ENCODE data around the gene UBE2J1.
"Not testable (repeated sequence)": the region's sequence is repeated elsewhere in the genome, so short reads cannot be mapped to it uniquely, and the experiment has no call there.

UBE2J1 gene

DNA sequence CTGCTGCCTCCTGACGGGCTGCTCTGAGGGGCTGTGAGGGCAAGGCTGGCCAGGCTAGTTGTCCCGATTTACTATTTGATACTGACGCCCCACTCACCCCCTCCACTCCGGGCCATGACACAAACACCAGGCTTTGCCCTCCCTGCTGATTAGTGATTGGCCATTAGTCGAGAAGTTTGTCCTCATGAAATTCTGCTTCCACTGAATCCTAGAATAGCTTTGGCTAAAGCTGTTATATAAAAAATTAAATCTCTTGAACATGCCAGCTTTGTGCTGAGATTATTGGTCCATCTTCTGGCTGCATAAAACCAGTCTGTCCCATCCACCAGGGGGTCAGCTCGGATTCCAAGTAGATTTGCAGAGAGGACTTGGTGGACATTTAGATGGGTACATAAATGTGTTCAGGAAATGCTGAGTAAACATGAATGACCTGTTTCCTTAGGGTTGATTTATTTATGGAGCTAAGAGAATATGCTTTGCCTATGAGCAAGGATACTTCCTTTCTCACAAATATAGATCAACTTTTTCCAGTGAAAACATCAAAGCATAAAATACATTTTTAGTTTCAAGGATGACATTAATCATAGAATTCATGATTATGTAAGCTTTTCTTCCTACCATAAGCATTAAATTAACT is 37.2 kb downstream of the UBE2J1 start, which contains the start of gene GABRR2:
GABRR2 (minus strand) TSS at position 51 of the 637 bp plus-strand sequence. CDS start 134 bp downstream, outside the sequence.
- no peak for DNase-seq

GRCh38 chr6:89314692-89315091 is 37.8 kb downstream of the UBE2J1 start:
- DNase-seq: no peak

GRCh38 chr6:89313006-89313405 is 39.5 kb downstream of the UBE2J1 start:
- DNase-seq: no peak

DNA sequence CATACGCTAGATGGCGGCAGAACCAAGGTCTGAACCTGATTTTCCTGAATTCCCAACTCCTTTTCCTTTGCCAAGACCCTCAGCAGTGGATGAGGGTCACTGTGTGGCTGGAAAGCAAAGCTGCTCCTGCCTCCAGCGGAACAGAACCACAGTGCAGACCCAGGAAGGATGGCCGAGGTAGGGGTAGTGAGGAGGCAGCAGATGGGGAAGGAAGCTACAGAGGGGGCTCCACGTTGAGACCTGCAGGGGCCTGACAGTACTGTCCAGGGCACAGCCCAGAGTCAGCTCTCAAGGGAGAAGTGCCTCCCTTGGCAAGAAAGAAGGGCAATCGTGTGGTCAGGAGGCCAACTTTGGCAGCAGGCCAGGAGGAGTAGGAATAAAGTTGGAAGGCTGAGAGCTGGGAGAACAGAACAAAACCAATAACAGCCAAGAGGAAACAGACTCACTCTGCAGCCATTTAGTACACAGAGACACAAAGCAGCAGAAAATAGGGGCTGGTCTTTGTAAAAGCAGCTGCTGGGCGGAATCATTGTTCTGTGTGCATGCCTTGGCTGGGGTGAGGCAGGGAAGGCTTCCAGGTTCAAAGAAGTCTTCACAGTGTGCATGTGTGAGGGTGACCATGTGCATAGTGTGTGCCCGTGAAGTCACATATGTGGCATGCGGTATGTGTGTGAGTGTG is 40.5 kb downstream of the UBE2J1 start:
- DNase-seq: no peak

DNA sequence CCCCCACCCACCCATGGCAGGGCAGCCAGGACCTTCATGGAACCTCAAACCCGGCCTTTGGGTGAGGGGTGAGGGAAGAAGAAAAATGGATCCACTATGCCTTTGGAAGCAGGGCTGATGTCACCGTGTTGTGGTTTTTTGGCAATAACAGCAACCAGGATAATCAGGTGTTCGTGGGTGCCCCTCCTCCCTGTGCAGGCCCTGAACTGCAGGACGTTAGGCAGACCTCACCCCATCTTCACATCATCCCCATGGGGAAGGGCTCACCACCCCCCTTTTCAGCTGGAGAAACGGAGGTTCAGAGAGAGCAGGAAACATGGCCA is 41.0 kb downstream of the UBE2J1 start:
- no peak for DNase-seq

DNA sequence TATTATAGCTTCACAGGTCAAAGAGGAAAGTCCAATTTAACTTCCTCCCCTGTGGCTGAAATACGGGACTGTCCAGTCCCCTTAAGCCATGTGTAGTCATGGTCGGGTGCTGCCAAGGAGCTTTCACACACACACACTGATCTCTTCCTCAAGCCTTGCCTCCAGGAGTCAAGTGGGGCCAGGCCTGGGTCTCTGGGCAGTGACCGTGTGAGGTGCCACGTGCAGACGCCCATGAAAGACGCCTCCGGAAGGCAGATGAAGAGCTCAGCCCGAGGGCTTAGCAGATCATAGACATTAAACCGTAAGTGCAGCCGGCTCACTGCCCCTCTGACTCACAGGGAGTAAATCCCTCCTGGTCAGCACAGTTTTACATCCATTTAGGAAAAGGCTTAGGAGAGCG is 41.6 kb downstream of the UBE2J1 start:
- no peak for DNase-seq

DNA sequence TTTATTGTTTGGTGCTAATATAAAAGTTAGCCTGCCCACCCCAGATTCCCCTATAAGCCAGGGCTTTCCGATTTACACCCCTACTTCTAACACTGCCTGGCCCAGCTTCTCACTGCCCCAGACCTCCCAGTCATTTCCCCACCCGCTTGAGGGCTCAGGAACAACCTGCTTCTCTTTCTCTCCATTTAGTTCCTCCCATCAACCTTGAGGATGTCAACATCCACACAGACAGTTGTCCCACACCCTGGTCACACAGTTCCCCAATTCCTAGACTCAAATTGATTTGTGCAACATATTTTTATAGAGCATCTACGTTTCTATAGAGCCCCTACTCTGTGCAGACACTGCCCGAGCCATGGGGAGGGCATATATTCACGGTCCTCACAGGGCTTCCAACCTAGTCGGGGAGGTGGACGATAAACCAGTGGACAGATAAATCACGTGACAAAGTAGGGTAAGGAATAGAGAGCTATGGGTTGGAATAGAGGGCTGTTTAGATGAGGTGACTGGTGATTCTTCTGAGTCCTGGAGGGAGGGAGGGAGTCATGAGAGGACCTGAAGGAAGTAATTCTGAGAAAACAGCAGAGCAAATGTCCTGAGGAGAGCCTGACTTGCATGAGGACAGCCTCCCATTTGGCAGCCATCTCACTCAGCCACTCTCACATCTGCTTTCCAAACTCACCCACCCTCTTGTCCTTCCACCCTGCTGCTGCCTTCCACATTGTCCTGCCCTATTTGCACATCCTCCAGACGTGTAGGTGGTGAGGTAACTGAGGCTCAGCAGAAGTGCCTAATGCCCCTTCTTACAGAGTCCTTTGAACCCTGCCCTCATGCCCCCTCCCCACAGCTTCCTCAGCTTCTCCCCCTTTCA is 43.8 kb downstream of the UBE2J1 start:
- DNase-seq: no peak

GRCh38 chr6:89304517-89304916 is 48.0 kb downstream of the UBE2J1 start:
- not testable (repeated sequence) for DNase-seq

- no peak for DNase-seq
Measured at GRCh38 chr6:89302936-89303335, 49.6 kb downstream of the UBE2J1 start.

DNA sequence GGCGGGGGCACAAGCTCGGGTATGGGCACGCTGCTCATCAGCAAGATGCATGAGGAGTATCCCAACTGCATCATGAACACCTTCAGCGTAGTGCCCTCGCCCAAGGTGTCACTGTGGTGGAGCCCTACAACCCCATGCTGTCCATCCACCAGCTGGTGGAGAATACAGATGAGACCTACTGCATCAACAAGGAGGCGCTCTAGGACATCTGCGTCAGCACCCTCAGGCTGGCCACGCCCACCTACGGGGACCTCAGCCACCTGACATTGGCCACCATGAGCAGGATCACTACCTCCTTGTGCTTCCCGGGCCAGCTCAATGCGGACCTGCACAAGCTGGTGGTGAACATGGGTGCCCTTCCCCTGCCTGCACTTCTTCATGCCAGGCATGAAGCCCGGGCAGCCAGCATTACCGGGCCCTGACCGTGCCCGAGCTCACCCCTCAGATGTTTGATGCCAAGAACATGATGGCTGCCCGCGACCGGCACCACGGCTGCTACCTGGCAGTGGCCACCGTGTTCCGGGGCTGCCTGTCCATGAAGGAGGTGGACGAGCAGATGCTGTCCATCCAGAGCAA is 50.2 kb downstream of the UBE2J1 start:
- no peak for DNase-seq

- DNase-seq: no peak
Measured at GRCh38 chr6:89301586-89302194, 50.8 kb downstream of the UBE2J1 start.

- DNase-seq: no peak
Measured at GRCh38 chr6:89299466-89299850, 53.1 kb downstream of the UBE2J1 start.

DNA sequence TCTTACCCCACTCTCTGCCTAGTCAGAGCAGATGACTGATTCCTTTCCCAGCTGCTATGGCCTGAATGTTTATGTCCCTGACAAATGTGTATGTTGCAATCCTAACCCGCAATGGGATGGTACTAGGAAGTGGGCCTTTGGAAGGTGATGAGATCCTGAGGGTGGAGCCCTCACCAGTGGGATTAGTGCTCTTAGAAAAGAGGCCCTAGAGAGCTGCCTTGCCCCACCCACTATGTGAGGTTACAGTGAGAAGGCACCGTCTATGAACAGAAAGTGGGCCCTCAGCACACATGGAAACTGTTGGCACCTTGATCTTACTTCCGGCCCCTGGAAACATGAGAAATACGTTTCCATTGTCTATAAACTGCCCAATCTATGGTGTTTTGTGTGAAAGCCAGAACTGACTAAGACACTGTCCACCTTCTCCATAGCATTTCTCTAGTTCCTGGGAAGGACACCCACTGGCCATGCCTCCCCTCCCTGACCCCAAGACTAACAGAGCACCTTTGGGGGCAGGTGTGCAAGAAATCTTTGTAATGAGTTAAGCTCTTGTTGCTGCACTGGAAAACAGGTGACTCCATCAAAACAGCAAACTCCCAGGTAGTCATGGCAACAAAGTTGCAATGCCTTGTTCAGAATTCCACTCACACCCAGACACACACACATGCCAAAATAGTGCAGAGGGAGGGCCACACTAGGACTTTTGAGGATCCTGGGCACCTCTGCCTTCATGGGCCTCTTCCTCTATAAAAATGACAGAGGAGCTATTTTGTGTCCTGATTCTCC is 53.6 kb downstream of the UBE2J1 start:
- DNase-seq: no peak

DNA sequence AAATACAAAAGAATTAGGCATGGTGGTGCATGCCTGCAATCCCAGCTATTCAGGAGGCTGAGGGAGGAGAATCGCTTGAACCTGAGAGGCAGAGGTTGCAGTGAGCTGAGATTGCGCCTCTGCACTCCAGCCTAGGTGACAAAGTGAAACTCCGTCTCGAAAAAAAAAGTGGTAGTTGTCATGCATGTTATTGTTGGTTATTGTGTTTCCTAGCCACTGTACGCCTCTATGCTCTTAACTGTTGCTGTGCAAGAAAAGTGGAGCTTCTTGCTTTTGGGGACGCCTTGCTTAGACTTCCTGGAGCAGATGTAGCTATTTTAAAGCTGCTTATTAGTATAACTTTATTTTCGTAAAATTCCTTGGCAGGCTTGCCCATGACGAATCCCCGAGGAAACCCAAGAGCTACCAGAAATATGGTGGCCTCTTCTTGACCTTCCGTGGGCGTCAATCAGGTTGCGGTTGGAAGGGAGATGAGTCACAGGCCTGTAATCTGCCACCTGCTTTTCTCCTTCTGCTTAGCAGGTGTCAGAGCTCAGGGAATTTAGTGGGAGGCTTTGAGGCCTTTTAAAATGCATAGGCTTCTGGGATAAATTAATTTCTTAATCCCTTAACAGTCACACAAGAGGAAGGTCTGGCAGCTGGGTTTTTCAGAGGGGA is 54.7 kb downstream of the UBE2J1 start:
- DNase-seq: no peak

DNA sequence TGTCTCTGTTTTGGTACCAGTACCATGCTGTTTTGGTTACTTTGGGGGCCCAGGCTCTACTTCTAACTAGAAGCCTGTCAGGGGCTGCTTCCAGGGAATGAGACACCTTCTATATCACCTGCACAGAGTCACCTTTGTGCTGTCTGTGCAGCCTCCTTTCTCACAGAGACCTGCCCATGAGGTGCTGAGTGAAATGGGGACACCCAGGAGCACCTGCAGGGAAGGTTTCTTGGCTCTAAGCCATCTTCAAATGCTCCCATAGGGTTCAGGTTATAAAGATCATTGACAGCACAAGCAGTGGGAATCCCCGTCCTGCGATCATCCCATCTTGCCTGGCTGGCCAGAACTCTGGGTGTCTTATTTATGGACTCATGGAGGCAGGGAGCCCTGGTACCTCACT is 56.5 kb downstream of the UBE2J1 start:
- DNase-seq: no peak

- not testable (repeated sequence) for DNase-seq
Measured at GRCh38 chr6:89295116-89295515, 57.4 kb downstream of the UBE2J1 start.

GRCh38 chr6:89291256-89291819 is 61.2 kb downstream of the UBE2J1 start:
- no peak for DNase-seq

DNA sequence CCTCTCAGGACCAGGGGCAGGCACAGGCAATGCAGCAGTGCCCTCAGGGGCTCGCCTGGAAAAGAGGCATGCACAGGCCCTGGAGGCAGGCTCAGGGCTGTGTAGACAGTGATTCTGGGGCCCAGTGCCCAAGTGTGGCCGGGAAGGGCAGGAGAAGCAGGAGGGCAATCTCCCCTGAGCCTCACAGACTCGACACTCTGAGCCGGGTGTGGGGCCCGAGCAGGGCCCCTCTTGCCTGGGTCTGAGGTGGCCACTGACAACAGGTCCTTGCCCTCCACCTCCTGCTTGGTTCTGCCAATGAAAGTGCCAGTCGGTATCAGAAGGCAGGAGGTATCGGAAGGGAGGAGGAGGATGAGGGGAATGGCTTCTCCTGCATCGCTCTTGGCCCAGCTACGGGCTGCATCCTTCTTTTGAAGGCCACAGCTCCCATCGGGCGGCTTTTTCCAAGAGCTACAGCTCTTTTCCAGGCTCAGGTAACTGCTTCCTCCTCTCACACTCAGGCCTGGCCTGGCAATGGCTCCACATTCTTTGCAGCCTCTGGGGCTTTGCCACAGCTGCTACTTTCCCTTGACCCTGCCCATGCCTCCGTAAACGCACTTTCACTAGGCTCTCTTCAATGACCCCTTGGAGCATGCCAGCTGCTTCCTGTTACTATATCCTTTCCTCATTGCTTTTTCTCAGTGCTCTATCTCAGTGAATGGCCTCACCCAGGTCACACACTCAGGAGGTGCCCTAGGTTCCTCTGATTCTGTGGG is 61.9 kb downstream of the UBE2J1 start:
- DNase-seq: no peak

DNA sequence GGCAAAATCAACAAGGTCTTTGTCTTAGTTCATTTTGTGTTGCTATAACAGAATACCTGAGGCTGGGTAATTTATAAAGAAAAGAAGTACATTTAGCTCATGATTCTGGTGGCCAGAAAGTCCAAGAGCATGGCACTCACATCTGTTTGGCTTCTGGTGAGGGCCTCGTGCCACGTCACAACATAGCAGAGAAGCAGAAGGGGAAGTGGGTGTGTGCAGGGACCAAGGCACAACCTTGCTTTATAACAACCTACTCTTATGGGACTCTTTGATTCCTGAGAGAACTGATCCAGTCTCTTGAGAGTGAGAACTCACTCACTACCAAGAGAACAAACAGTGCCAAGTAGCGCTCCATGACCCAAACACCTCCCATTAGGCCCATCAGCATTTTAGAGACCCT is 62.8 kb downstream of the UBE2J1 start:
- DNase-seq: no peak

DNA sequence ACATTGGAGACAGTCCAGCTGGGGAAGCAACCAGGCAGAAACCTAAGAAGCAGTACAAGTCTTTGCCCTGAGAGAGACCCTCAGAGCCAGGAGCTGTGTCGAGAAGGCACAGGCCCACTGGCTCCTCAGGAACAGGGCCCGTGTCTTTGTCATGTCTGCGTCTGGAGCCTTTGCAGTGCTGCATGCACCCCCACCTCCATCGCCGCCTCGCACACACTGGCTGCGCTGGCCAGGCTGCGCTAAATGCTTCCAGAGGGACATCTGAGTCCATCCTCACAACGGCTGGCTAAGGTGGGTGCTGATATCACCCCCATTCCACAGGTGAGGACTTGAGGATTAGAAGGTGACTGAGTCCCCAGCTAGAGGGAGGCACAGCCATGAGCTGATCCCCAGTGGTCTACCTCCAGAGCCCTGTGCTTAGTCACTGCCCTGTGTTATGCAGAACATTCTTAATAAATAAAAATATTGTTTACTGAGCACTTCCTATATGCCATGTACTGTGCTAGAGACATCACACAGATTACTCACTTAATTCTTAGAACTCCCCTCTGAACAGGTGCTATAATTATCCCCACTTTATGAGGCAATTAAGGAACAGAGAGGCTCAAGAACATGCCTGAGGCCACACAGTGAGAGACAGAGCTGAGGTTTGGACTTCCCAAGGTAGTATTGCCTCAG is 65.0 kb downstream of the UBE2J1 start:
- DNase-seq: no peak
